ENCODE results near the gene ABCF2.

GRCh38 chr7:151235091-151235787, 8.2 kb upstream of the ABCF2 start:
- TF ChIP-seq CTCF (IDR thresholded peaks at IDR 0.05) (no peak), POLR2A (IDR thresholded peaks at IDR 0.05) (no peak)
